ENCODE data around the gene PPP2R2B. TPM values are rescaled to one million over a fixed set of nuclear protein-coding genes. Genes with fewer than 3 reads are reported as not detected.

PPP2R2B gene
- total and polyA plus RNA-seq, 2 donors (not counting 1 experiment from before 2014, with no cell fraction given): 0.67 to 1.5 TPM

GRCh38 chr5:146589028-146589345, 289.6 kb downstream of the PPP2R2B start:
- Histone ChIP-seq H3K4me1 (ENCODE audit: control insufficient read depth, extremely low read depth, insufficient read depth, low read length) (no peaks in the 10 kb centered on the region), H3K4me3 (replicated peaks in 1 of 4; ENCODE audit: control extremely low read depth in 1 of 4, insufficient read depth in 1 of 4, low read depth in 3 of 4, low read length in 4 of 4) (no peak overlapping the region), H2AFZ (ENCODE audit: low read length) (no peak overlapping the region), H3K79me2 (ENCODE audit: control insufficient read depth, insufficient read depth, low read length) (no peaks in the 10 kb centered on the region), H3K27ac (ENCODE audit: insufficient read depth, low read length) (no peak overlapping the region), H4K20me1 (ENCODE audit: control insufficient read depth, extremely low read depth, insufficient read depth, low read length) (no peaks in the 10 kb centered on the region), H3K4me2 (ENCODE audit: extremely low read depth, insufficient read depth, low read length) (no peak overlapping the region), H3K36me3 (ENCODE audit: control insufficient read depth, insufficient read depth, low read length) (no peaks in the 10 kb centered on the region), H3K27me3 (ENCODE audit: control insufficient read depth, insufficient read depth, low read length) (no peaks in the 10 kb centered on the region), H3K9me3 (ENCODE audit: control insufficient read depth, insufficient read depth, low read depth, low read length) (no peaks in the 10 kb centered on the region), H3K9ac (ENCODE audit: insufficient read depth, low read length) (no peak overlapping the region)
- no peak for TF ChIP-seq CTCF (conservative IDR thresholded peaks at IDR 0.05 in 1 of 2, IDR thresholded peaks at IDR 0.05 in 1 of 2; ENCODE audit: low read depth in 1 of 2, low read length in 2 of 2)
- no peak for DNase-seq (ENCODE audit: low read depth in 2 of 2)

- H3K4me3 ChIP-seq (replicated peaks in 1 of 4; ENCODE audit: control extremely low read depth in 1 of 4, insufficient read depth in 1 of 4, low read depth in 3 of 4, low read length in 4 of 4): no peak overlapping the region
- no peaks in the 10 kb centered on the region for H3K27me3 ChIP-seq (ENCODE audit: control insufficient read depth, insufficient read depth, low read length)
- DNase-seq (ENCODE audit: low read depth in 2 of 2): peak in 1 of 2 donors; percentile 59
- H3K36me3 ChIP-seq (ENCODE audit: control insufficient read depth, insufficient read depth, low read length): no peaks in the 10 kb centered on the region
- H3K4me2 ChIP-seq (ENCODE audit: extremely low read depth, insufficient read depth, low read length): no peak overlapping the region
- H3K9me3 ChIP-seq (ENCODE audit: control insufficient read depth, insufficient read depth, low read depth, low read length): no peaks in the 10 kb centered on the region
- H3K9ac ChIP-seq (ENCODE audit: insufficient read depth, low read length): no peak overlapping the region
- no peak for TF ChIP-seq CTCF (conservative IDR thresholded peaks at IDR 0.05 in 1 of 2, IDR thresholded peaks at IDR 0.05 in 1 of 2; ENCODE audit: low read depth in 1 of 2, low read length in 2 of 2)
- TF ChIP-seq EZH2 (IDR thresholded peaks at IDR 0.05; ENCODE audit: low read length, missing control alignments): no peak
- H3K4me1 ChIP-seq (ENCODE audit: control insufficient read depth, extremely low read depth, insufficient read depth, low read length): no peaks in the 10 kb centered on the region
- no peaks in the 10 kb centered on the region for H3K79me2 ChIP-seq (ENCODE audit: control insufficient read depth, insufficient read depth, low read length)
- no peak overlapping the region for H3K27ac ChIP-seq (ENCODE audit: insufficient read depth, low read length)
- no peak overlapping the region for H2AFZ ChIP-seq (ENCODE audit: low read length)
- H4K20me1 ChIP-seq (ENCODE audit: control insufficient read depth, extremely low read depth, insufficient read depth, low read length): no peaks in the 10 kb centered on the region
These were observed 290.1 kb downstream of the PPP2R2B start for GRCh38 chr5:146588331-146589027.

- no peak overlapping the region for H3K9ac ChIP-seq (ENCODE audit: insufficient read depth, low read length)
- no peak overlapping the region for H2AFZ ChIP-seq (ENCODE audit: low read length)
- TF ChIP-seq EZH2 (IDR thresholded peaks at IDR 0.05; ENCODE audit: low read length, missing control alignments) (no peak), CTCF (conservative IDR thresholded peaks at IDR 0.05 in 1 of 2, IDR thresholded peaks at IDR 0.05 in 1 of 2; ENCODE audit: low read depth in 1 of 2, low read length in 2 of 2) (no peak)
- H3K27ac ChIP-seq (ENCODE audit: insufficient read depth, low read length): no peak overlapping the region
- no peaks in the 10 kb centered on the region for H3K36me3 ChIP-seq (ENCODE audit: control insufficient read depth, insufficient read depth, low read length)
- H4K20me1 ChIP-seq (ENCODE audit: control insufficient read depth, extremely low read depth, insufficient read depth, low read length): no peaks in the 10 kb centered on the region
- no peaks in the 10 kb centered on the region for H3K9me3 ChIP-seq (ENCODE audit: control insufficient read depth, insufficient read depth, low read depth, low read length)
- no peak overlapping the region for H3K4me2 ChIP-seq (ENCODE audit: extremely low read depth, insufficient read depth, low read length)
- no peak overlapping the region for H3K4me3 ChIP-seq (replicated peaks in 1 of 4; ENCODE audit: control extremely low read depth in 1 of 4, insufficient read depth in 1 of 4, low read depth in 3 of 4, low read length in 4 of 4)
- no peaks in the 10 kb centered on the region for H3K4me1 ChIP-seq (ENCODE audit: control insufficient read depth, extremely low read depth, insufficient read depth, low read length)
- no peak for DNase-seq (ENCODE audit: low read depth in 2 of 2)
- H3K79me2 ChIP-seq (ENCODE audit: control insufficient read depth, insufficient read depth, low read length): no peaks in the 10 kb centered on the region
- H3K27me3 ChIP-seq (ENCODE audit: control insufficient read depth, insufficient read depth, low read length): no peaks in the 10 kb centered on the region
These were observed 291.8 kb downstream of the PPP2R2B start for GRCh38 chr5:146586752-146587151.

Data from fibroblast of lung (primary cell).